Measurements from ENCODE around the gene RDX. TPM values are rescaled to one million over a fixed set of nuclear protein-coding genes. Genes with fewer than 3 reads are reported as not detected.

Gene RDX
- total RNA-seq, 1 experiment from 2014 or later = 77.4 TPM

DNA sequence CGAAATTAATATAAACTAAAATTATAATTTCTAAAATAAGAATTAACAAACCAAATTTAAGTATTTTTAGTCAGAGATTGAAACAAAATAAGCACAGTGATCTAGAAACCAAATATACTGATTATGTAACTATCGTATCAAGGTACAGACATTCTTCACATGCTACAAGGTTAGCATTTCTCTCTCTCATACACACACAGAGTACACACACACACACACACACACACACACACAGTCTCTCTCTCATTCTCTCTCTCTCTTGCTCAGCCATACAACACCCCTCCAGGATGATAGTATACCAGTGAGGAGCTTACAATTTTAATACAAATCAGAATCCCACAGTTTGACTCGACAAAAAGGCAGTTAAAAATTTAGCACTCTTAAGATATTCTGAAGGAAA lies 66.0 kb downstream of the RDX start:
- TF ChIP-seq, protein P1, sequence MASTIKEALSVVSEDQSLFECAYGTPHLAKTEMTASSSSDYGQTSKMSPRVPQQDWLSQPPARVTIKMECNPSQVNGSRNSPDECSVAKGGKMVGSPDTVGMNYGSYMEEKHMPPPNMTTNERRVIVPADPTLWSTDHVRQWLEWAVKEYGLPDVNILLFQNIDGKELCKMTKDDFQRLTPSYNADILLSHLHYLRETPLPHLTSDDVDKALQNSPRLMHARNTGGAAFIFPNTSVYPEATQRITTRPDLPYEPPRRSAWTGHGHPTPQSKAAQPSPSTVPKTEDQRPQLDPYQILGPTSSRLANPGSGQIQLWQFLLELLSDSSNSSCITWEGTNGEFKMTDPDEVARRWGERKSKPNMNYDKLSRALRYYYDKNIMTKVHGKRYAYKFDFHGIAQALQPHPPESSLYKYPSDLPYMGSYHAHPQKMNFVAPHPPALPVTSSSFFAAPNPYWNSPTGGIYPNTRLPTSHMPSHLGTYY (CRISPR knock-in tag; IDR thresholded peaks at IDR 0.05) = no peak
- TF ChIP-seq TEAD1 (CRISPR knock-in tag; IDR thresholded peaks at IDR 0.05) (no peak), NR2C2 (CRISPR knock-in tag; IDR thresholded peaks at IDR 0.05) (no peak), TEAD4 (CRISPR knock-in tag; IDR thresholded peaks at IDR 0.05) (no peak), IRF2 (CRISPR knock-in tag; IDR thresholded peaks at IDR 0.05; ENCODE audit: borderline replicate concordance, low read depth) (no peak), JAZF1 (CRISPR knock-in tag; IDR thresholded peaks at IDR 0.05) (no peak), CBFB (CRISPR knock-in tag; IDR thresholded peaks at IDR 0.05; ENCODE audit: low read depth) (no peak), TP53 (CRISPR knock-in tag; IDR thresholded peaks at IDR 0.05) (no peak), NR3C1 (CRISPR knock-in tag; conservative IDR thresholded peaks at IDR 0.05; ENCODE audit: low read depth) (no peak), ELF4 (CRISPR knock-in tag; IDR thresholded peaks at IDR 0.05; ENCODE audit: low read depth) (no peak), TCF7 (CRISPR knock-in tag; IDR thresholded peaks at IDR 0.05; ENCODE audit: low read depth) (no peak), ZNF232 (CRISPR knock-in tag; IDR thresholded peaks at IDR 0.05) (no peak), CREM (CRISPR knock-in tag; IDR thresholded peaks at IDR 0.05) (no peak)
- TF ChIP-seq, protein P2, sequence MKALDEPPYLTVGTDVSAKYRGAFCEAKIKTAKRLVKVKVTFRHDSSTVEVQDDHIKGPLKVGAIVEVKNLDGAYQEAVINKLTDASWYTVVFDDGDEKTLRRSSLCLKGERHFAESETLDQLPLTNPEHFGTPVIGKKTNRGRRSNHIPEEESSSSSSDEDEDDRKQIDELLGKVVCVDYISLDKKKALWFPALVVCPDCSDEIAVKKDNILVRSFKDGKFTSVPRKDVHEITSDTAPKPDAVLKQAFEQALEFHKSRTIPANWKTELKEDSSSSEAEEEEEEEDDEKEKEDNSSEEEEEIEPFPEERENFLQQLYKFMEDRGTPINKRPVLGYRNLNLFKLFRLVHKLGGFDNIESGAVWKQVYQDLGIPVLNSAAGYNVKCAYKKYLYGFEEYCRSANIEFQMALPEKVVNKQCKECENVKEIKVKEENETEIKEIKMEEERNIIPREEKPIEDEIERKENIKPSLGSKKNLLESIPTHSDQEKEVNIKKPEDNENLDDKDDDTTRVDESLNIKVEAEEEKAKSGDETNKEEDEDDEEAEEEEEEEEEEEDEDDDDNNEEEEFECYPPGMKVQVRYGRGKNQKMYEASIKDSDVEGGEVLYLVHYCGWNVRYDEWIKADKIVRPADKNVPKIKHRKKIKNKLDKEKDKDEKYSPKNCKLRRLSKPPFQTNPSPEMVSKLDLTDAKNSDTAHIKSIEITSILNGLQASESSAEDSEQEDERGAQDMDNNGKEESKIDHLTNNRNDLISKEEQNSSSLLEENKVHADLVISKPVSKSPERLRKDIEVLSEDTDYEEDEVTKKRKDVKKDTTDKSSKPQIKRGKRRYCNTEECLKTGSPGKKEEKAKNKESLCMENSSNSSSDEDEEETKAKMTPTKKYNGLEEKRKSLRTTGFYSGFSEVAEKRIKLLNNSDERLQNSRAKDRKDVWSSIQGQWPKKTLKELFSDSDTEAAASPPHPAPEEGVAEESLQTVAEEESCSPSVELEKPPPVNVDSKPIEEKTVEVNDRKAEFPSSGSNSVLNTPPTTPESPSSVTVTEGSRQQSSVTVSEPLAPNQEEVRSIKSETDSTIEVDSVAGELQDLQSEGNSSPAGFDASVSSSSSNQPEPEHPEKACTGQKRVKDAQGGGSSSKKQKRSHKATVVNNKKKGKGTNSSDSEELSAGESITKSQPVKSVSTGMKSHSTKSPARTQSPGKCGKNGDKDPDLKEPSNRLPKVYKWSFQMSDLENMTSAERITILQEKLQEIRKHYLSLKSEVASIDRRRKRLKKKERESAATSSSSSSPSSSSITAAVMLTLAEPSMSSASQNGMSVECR (CRISPR knock-in tag; IDR thresholded peaks at IDR 0.05; ENCODE audit: borderline replicate concordance) = no peak
- TF ChIP-seq, protein P3, sequence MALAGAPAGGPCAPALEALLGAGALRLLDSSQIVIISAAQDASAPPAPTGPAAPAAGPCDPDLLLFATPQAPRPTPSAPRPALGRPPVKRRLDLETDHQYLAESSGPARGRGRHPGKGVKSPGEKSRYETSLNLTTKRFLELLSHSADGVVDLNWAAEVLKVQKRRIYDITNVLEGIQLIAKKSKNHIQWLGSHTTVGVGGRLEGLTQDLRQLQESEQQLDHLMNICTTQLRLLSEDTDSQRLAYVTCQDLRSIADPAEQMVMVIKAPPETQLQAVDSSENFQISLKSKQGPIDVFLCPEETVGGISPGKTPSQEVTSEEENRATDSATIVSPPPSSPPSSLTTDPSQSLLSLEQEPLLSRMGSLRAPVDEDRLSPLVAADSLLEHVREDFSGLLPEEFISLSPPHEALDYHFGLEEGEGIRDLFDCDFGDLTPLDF (CRISPR knock-in tag; IDR thresholded peaks at IDR 0.05) = no peak
- TF ChIP-seq, protein P4, sequence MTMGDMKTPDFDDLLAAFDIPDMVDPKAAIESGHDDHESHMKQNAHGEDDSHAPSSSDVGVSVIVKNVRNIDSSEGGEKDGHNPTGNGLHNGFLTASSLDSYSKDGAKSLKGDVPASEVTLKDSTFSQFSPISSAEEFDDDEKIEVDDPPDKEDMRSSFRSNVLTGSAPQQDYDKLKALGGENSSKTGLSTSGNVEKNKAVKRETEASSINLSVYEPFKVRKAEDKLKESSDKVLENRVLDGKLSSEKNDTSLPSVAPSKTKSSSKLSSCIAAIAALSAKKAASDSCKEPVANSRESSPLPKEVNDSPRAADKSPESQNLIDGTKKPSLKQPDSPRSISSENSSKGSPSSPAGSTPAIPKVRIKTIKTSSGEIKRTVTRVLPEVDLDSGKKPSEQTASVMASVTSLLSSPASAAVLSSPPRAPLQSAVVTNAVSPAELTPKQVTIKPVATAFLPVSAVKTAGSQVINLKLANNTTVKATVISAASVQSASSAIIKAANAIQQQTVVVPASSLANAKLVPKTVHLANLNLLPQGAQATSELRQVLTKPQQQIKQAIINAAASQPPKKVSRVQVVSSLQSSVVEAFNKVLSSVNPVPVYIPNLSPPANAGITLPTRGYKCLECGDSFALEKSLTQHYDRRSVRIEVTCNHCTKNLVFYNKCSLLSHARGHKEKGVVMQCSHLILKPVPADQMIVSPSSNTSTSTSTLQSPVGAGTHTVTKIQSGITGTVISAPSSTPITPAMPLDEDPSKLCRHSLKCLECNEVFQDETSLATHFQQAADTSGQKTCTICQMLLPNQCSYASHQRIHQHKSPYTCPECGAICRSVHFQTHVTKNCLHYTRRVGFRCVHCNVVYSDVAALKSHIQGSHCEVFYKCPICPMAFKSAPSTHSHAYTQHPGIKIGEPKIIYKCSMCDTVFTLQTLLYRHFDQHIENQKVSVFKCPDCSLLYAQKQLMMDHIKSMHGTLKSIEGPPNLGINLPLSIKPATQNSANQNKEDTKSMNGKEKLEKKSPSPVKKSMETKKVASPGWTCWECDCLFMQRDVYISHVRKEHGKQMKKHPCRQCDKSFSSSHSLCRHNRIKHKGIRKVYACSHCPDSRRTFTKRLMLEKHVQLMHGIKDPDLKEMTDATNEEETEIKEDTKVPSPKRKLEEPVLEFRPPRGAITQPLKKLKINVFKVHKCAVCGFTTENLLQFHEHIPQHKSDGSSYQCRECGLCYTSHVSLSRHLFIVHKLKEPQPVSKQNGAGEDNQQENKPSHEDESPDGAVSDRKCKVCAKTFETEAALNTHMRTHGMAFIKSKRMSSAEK (CRISPR knock-in tag; IDR thresholded peaks at IDR 0.05; ENCODE audit: borderline replicate concordance) = no peak
- TF ChIP-seq, protein P5, sequence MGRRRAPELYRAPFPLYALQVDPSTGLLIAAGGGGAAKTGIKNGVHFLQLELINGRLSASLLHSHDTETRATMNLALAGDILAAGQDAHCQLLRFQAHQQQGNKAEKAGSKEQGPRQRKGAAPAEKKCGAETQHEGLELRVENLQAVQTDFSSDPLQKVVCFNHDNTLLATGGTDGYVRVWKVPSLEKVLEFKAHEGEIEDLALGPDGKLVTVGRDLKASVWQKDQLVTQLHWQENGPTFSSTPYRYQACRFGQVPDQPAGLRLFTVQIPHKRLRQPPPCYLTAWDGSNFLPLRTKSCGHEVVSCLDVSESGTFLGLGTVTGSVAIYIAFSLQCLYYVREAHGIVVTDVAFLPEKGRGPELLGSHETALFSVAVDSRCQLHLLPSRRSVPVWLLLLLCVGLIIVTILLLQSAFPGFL (CRISPR knock-in tag; IDR thresholded peaks at IDR 0.05; ENCODE audit: borderline replicate concordance) = no peak
- TF ChIP-seq, protein P6, sequence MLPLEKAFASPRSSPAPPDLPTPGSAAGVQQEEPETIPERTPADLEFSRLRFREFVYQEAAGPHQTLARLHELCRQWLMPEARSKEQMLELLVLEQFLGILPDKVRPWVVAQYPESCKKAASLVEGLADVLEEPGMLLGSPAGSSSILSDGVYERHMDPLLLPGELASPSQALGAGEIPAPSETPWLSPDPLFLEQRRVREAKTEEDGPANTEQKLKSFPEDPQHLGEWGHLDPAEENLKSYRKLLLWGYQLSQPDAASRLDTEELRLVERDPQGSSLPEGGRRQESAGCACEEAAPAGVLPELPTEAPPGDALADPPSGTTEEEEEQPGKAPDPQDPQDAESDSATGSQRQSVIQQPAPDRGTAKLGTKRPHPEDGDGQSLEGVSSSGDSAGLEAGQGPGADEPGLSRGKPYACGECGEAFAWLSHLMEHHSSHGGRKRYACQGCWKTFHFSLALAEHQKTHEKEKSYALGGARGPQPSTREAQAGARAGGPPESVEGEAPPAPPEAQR (CRISPR knock-in tag; IDR thresholded peaks at IDR 0.05) = no peak
- ChIA-PET CTCF (no interaction called here), POLR2A (no interaction called here)
- no peak overlapping the region for H3K27ac Mint-ChIP-seq
- H3K4me3 Mint-ChIP-seq = no peak overlapping the region
- H3K9me3 Mint-ChIP-seq = no peaks in the 10 kb centered on the region
- H3K36me3 Mint-ChIP-seq = peaks cover 25% of the 10 kb centered on the region
- no peaks in the 10 kb centered on the region for H3K4me1 Mint-ChIP-seq
- DNase-seq (ENCODE audit: low spot score) = no peak
- no peak for ATAC-seq
- no peaks in the 10 kb centered on the region for H3K27me3 Mint-ChIP-seq (ENCODE audit: low read depth)
